ENCODE measurements around the gene TNS1. TPM values are rescaled to one million over a fixed set of nuclear protein-coding genes. Genes with fewer than 3 reads are reported as not detected.

Gene TNS1
- total RNA-seq, 1 donor from 2014 or later = 1,334 TPM

GRCh38 chr2:217939629-217940245 lies 63.1 kb downstream of the TNS1 start:
- H3K27ac ChIP-seq = peak overlapping the region; percentile 98 to 100
- peak overlapping the region; percentile 64 to 81 for H3K4me3 ChIP-seq
- no peak for DNase-seq (ENCODE audit: low spot score in 2 of 2)
- peaks cover 30 to 44% of the 10 kb centered on the region in 2 donors for H3K4me1 ChIP-seq
- peaks cover 21 to 44% of the 10 kb centered on the region in 2 donors for H3K36me3 ChIP-seq
- H3K27me3 ChIP-seq = no peaks in the 10 kb centered on the region
- intact Hi-C loops (cut with DNase I) = loop anchor here (5.0 kb wide), 1 partner anchor 152 kb away; no protein-coding TSS in a partner anchor
- TF ChIP-seq CTCF (IDR thresholded peaks at IDR 0.05) = no peak
- H3K9me3 ChIP-seq = no peaks in the 10 kb centered on the region

- Histone ChIP-seq H3K9me3 (no peaks in the 10 kb centered on the region), H3K27me3 (no peaks in the 10 kb centered on the region), H3K27ac (peak overlapping the region; percentile 98 to 100), H3K4me1 (peaks cover 30 to 46% of the 10 kb centered on the region in 2 donors), H3K36me3 (peaks cover 21 to 44% of the 10 kb centered on the region in 2 donors), H3K4me3 (peak overlapping the region; percentile 64 to 81)
- intact Hi-C loops (cut with DNase I) = no loop called here
- TF ChIP-seq CTCF (IDR thresholded peaks at IDR 0.05) = no peak
- DNase-seq (ENCODE audit: low spot score in 2 of 2) = no peak
Observed at GRCh38 chr2:217939220-217939619, 63.6 kb downstream of the TNS1 start.

GRCh38 chr2:217938036-217938435 lies 64.8 kb downstream of the TNS1 start:
- no peaks in the 10 kb centered on the region for H3K9me3 ChIP-seq
- intact Hi-C loops (cut with DNase I) = no loop called here
- peaks cover 21 to 47% of the 10 kb centered on the region in 2 donors for H3K36me3 ChIP-seq
- peaks cover 30 to 55% of the 10 kb centered on the region in 2 donors for H3K4me1 ChIP-seq
- peak overlapping the region; percentile 98 to 100 for H3K27ac ChIP-seq
- no peak for DNase-seq (ENCODE audit: low spot score in 2 of 2)
- H3K27me3 ChIP-seq = no peaks in the 10 kb centered on the region
- H3K4me3 ChIP-seq = peak overlapping the region; percentile 64 to 81
- no peak for TF ChIP-seq CTCF (IDR thresholded peaks at IDR 0.05)

GRCh38 chr2:217937446-217937845 lies 65.3 kb downstream of the TNS1 start:
- no peak for TF ChIP-seq CTCF (IDR thresholded peaks at IDR 0.05)
- DNase-seq (ENCODE audit: low spot score in 2 of 2) = no peak
- peak overlapping the region; percentile 98 to 100 for H3K27ac ChIP-seq
- H3K9me3 ChIP-seq = no peaks in the 10 kb centered on the region
- H3K4me3 ChIP-seq = peak overlapping the region; percentile 64 to 81
- peaks cover 22 to 50% of the 10 kb centered on the region in 2 donors for H3K36me3 ChIP-seq
- intact Hi-C loops (cut with DNase I) = no loop called here
- no peaks in the 10 kb centered on the region for H3K27me3 ChIP-seq
- peaks cover 34 to 61% of the 10 kb centered on the region in 2 donors for H3K4me1 ChIP-seq

GRCh38 chr2:217936952-217937351 lies 65.8 kb downstream of the TNS1 start:
- Histone ChIP-seq H3K27ac (peak overlapping the region; percentile 98 to 100), H3K27me3 (no peaks in the 10 kb centered on the region), H3K9me3 (no peaks in the 10 kb centered on the region), H3K36me3 (peaks cover 25 to 52% of the 10 kb centered on the region in 2 donors), H3K4me3 (peak overlapping the region; percentile 64 to 81), H3K4me1 (peaks cover 39 to 66% of the 10 kb centered on the region in 2 donors)
- intact Hi-C loops (cut with DNase I) = no loop called here
- no peak for DNase-seq (ENCODE audit: low spot score in 2 of 2)
- no peak for TF ChIP-seq CTCF (IDR thresholded peaks at IDR 0.05)

Measured in ascending aorta (tissue), 2 donors.